ENCODE measurements around the gene BRD3.
"Not testable (repeated sequence)": the region's sequence is repeated elsewhere in the genome, so short reads cannot be mapped to it uniquely, and the experiment has no call there.

Gene BRD3

GRCh38 chr9:133992780-133993634 lies 74.8 kb downstream of the BRD3 start:
- DNase-seq (ENCODE audit: low read depth), result peak; percentile 39

DNA sequence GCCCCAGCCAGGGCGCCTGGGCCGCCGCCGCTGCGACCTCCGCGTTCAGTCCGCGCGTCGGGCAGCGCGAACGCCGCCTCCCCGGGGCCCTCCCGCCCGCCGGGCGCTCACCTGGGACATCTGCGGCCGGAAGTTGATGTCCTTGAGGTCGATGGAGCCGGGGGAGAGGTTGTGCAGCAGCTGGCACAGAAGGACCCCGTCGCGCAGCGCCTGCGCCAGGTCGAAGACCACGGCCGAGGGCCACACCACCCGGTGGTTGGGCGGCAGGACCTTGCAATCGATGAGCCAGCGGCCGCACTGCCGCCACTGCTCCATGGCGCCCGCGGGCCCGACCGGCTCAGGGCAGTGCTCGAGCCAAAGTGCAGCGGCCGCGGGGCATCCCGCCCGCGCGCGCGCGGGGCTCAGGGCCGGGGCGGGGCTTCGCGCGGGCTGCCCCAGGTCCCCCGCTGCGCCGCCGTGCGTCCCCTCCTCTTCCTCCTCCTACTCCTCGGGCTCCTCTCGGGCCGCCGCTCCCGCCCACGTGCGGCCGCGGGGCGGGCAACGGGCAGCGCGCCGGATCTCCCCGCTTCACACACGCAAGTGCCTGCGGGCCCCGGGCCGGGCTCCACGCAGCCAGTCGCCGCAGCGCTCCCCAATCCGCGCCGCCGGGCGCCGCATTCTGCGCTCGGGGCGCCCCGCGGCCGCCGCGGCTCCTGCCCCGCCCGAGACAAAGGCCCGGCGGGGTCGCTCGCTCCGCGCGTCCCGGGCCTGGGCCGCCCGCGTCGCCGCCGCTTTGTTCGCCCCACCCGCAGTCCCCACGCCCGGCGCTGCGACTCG lies 75.7 kb downstream of the BRD3 start, which contains the start of gene VAV2:
Gene VAV2 (minus strand): TSS at position 361 of the 816 bp plus-strand sequence. CDS start 46 bp downstream, at position 315.
- no peak for DNase-seq (ENCODE audit: low read depth)

DNA sequence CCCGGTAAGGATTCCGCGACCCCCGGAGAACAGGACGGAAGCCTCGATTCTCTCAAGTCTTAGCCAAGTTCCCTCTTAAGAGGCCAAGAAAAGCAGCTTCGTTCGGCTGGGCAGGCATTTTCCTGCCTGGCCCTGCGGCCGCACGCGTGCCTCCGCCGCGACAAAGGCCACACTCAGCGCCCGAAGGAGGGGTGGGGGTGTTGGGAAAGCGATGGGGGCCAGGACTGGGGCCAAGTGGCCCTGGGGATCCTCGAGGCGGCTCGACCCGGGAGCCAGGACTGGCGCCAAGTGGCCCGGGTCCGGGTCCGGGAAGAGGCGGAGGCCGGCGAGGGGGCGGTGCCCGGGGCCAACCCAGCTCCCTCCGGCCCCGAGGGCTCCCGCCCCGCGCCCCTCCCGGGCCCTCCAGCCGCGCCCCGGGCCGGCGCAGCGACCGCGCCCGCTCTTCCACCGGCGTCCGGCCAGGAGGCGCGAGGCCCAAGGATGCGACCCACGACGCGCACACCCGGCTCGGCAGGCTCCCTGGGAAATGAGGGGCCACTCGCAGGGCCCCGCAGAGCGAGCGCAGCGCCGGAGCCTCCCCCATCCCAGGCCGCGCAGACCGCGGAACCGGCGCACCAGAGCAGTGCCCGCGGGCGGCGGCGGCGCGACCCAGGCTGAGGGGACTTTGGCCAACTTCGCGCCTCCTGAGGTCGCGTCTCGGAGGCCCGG lies 76.5 kb downstream of the BRD3 start:
- no peak for DNase-seq (ENCODE audit: low read depth)

- no peak for DNase-seq (ENCODE audit: low read depth)
Observed at GRCh38 chr9:133990366-133991213, 77.2 kb downstream of the BRD3 start.

- no peak for DNase-seq (ENCODE audit: low read depth)
Observed at GRCh38 chr9:133989625-133990365, 78.0 kb downstream of the BRD3 start.

GRCh38 chr9:133988771-133989170 lies 79.1 kb downstream of the BRD3 start:
- not testable (repeated sequence) for DNase-seq (ENCODE audit: low read depth)

DNA sequence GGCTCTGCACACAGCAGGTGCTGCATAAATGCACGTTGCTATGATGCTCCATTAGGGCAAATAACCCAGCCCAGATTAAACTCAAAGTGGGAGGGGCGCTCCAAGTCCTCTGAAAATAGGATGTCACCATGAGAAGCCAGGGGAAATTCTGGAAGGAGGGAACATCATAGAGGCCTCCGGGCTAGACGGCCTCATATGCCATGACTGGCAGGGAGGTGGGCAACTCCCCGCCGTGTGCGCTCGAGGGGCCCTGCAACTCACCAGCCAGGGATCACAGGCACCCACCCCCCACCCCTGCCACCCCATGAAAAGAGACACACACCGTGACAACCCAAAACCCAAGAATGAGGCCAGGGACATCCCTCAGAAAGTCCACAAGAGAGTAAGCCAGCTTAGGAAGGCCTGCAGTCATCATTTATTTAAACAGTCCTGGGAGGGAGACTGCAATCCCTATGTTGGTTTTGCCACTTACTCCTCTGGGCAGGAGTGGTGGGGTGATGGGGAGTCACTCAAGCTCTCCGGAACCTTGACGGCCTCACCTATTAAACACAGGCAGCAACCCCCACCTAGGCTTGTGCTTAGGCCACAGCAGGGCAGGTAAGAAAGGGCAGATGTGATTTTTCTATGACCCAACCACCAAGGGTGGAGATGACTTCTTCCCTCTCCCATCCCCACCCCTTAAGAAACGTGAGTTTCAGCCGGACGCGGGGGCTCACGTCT lies 79.7 kb downstream of the BRD3 start:
- no peak for DNase-seq (ENCODE audit: low read depth)

GRCh38 chr9:133987446-133987788 lies 80.4 kb downstream of the BRD3 start:
- DNase-seq (ENCODE audit: low read depth), result no peak

DNA sequence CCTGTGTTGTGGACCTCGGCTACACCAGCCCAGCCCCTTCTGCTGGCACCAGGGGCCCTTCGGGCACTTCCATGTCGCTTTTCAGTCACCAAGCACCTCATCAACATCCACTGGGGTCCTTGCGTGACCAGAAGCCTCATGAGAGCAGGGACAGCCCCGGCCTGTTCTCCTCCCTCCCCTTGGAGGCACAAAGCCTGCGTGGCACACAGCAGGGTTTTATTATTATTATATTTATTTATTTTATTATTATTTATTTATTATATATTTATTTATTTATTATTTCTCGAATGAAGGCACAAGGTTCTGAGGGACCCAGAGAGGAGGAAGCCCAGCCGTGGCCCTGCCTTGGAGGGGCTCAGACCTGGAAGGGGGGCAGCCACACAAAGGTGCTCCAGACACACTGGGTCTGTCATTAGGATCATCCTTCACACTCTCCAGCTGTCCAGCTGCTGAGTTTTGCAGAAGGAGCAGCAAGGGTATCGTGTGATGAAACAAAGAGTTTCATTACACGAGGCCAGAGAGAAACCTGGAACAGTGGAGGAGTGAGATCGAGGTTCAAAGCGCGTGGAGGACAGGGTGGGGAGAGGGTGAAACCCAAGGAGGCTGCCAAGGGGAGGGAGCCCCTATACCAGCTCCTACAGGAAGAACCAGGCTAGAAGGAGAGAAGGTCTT lies 80.9 kb downstream of the BRD3 start:
- DNase-seq (ENCODE audit: low read depth), result no peak

GRCh38 chr9:133986061-133986460 lies 81.8 kb downstream of the BRD3 start:
- no peak for DNase-seq (ENCODE audit: low read depth)

DNA sequence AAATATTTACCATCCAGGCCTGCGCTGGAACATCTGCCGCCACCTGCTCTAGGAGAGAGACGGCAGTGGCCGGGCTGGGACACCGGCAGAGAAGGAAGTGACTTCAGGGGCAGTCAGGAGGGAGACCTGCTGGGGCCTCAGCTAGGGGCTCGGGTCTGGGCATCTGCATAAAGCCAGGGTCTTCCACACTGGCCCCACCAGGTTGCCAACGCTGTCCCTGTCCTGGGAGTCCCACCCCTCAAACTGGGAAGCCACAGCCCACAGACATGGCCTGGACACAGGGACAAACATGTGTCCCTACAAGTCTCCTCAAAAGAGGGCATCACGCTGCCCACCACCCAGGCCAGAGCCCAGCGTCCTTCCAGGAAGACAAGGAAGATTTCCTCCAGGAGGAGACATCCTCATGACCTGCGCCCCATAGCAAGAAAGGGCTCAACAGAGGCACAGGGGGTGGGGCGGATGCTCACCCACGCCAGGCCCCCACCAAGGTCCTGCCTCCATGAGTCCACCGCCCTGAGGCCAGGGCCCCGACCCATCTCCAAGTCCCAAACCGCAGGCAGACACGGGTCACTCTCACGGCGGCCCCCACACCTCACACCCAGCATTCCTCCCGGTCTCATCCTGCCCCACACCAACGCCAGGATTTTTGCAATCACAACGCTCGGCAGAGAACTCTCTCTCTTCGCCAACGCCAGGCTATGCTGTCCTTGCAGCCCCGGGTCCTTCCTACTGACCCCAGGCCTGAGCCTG lies 84.7 kb downstream of the BRD3 start:
- no peak for DNase-seq (ENCODE audit: low read depth)

- DNase-seq (ENCODE audit: low read depth), result no peak
Observed at GRCh38 chr9:133981958-133982681, 85.7 kb downstream of the BRD3 start.

GRCh38 chr9:133981589-133981957 lies 86.3 kb downstream of the BRD3 start:
- DNase-seq (ENCODE audit: low read depth), result no peak

DNA sequence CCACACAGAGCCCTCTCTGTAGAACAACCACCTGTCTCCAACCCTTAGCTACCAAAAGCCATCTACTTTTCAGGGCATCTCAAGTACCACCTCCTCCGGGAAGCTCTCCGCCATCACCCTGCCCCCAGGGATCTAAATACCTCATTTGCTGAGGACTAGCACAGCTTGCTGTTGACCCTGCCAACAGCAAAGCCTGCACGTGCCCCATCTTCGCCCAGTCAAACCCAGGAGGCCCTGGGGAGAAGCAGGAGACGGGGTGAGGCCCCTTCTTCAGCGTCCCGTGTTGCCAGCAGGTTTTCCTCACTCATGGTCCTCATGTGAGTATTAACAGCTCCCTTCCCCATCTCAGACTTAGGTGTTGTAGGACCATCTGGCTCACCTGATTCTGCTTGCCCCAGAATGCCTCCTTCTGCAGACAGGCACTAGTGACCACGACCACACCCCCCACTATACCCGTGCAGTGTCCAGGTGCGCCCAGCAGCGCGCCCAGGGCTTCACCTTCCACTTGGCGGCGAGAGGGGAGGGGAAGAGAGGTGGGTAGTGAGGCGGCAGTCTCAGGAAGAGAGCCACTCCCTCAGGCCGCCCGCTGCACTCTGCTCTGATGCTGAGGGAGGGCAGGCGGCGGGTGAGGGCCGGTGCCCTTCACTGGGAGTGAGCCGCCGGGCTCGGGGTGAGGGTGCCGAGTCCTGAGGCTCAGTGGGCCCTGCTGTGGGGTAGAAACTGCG lies 86.8 kb downstream of the BRD3 start:
- DNase-seq (ENCODE audit: low read depth), result no peak
